HL-60 (cell line): ENCODE results near the gene USP36.

ENCODE experiments used
- DNase-seq, 2 experiments: peaks; one replicate each; pipeline ENCODE4 v3.0.0-alpha.2; 2010 to 2020; ENCODE audit warnings: low read depth in 1 of 2, low spot score in 1 of 2
- H3K27ac ChIP-seq: fragments of 250-450 bp; sonication (Bioruptor Pico); replicated peaks from 2 replicates; pipeline ENCODE4 v1.5.1; 2020; ENCODE audit warnings: mild to moderate bottlenecking, moderate library complexity
- H3K27me3 ChIP-seq: fragments of 250-450 bp; sonication (Bioruptor Pico); 2 replicates; pipeline ENCODE4 v1.5.1; 2021; ENCODE audit warnings: mild to moderate bottlenecking, moderate library complexity; ENCODE audit not compliant: insufficient read depth, poor library complexity, severe bottlenecking
- H3K4me3 ChIP-seq: replicated peaks from 2 replicates; pipeline ENCODE4 v1.5.1; 2011; ENCODE audit warnings: mild to moderate bottlenecking, control low read depth, low read length; ENCODE audit not compliant: insufficient read depth
- GABPA ChIP-seq: IDR thresholded peaks from 2 replicates; pipeline ENCODE4 v1.6.1; 2012; ENCODE audit warnings: low read depth
- POLR2AphosphoS5 ChIP-seq: IDR thresholded peaks from 2 replicates; pipeline ENCODE4 v1.6.1; 2012; ENCODE audit warnings: low read depth
- TF ChIP-seq, protein P1 (sequence below): IDR thresholded peaks from one replicate; pipeline ENCODE4 v1.5.1; 2011; ENCODE audit warnings: low read length, control low read depth, inconsistent platforms; ENCODE audit not compliant: insufficient read depth
- TF ChIP-seq, protein P2 (sequence below): IDR thresholded peaks from 2 replicates; pipeline ENCODE4 v1.6.1; 2012; ENCODE audit warnings: low read depth; ENCODE audit not compliant: insufficient replicate concordance

The USP36 gene

GRCh38 chr17:78842881-78843565 lies 2.4 kb upstream of the USP36 start:
- Histone ChIP-seq H3K27me3 (no peaks in the 10 kb centered on the region), H3K27ac (no peak overlapping the region), H3K4me3 (no peak overlapping the region)
- DNase-seq: peak in 1 of 2 experiments; percentile 70
- no peak for TF ChIP-seq POLR2AphosphoS5
- TF ChIP-seq, protein P1, sequence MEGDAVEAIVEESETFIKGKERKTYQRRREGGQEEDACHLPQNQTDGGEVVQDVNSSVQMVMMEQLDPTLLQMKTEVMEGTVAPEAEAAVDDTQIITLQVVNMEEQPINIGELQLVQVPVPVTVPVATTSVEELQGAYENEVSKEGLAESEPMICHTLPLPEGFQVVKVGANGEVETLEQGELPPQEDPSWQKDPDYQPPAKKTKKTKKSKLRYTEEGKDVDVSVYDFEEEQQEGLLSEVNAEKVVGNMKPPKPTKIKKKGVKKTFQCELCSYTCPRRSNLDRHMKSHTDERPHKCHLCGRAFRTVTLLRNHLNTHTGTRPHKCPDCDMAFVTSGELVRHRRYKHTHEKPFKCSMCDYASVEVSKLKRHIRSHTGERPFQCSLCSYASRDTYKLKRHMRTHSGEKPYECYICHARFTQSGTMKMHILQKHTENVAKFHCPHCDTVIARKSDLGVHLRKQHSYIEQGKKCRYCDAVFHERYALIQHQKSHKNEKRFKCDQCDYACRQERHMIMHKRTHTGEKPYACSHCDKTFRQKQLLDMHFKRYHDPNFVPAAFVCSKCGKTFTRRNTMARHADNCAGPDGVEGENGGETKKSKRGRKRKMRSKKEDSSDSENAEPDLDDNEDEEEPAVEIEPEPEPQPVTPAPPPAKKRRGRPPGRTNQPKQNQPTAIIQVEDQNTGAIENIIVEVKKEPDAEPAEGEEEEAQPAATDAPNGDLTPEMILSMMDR: peak; percentile 98
- no peak for TF ChIP-seq GABPA
- TF ChIP-seq, protein P2, sequence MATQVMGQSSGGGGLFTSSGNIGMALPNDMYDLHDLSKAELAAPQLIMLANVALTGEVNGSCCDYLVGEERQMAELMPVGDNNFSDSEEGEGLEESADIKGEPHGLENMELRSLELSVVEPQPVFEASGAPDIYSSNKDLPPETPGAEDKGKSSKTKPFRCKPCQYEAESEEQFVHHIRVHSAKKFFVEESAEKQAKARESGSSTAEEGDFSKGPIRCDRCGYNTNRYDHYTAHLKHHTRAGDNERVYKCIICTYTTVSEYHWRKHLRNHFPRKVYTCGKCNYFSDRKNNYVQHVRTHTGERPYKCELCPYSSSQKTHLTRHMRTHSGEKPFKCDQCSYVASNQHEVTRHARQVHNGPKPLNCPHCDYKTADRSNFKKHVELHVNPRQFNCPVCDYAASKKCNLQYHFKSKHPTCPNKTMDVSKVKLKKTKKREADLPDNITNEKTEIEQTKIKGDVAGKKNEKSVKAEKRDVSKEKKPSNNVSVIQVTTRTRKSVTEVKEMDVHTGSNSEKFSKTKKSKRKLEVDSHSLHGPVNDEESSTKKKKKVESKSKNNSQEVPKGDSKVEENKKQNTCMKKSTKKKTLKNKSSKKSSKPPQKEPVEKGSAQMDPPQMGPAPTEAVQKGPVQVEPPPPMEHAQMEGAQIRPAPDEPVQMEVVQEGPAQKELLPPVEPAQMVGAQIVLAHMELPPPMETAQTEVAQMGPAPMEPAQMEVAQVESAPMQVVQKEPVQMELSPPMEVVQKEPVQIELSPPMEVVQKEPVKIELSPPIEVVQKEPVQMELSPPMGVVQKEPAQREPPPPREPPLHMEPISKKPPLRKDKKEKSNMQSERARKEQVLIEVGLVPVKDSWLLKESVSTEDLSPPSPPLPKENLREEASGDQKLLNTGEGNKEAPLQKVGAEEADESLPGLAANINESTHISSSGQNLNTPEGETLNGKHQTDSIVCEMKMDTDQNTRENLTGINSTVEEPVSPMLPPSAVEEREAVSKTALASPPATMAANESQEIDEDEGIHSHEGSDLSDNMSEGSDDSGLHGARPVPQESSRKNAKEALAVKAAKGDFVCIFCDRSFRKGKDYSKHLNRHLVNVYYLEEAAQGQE: no peak

DNA sequence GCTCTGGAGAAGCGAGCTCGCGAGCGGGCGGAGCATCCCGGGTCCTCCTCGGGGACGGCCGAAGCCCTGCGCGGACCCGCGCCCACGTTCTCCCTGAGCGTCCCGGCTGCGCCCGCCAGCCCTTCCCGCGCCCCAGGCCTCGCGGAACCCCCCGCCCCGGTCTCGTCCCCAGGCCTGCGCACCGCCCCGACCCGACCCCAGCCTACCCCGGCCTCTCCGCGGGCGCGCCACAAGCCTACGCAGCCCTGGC lies 159 bp downstream of the USP36 start:
- no peak for DNase-seq
- Histone ChIP-seq H3K27me3 (no peaks in the 10 kb centered on the region), H3K27ac (peak overlapping the region; percentile 93), H3K4me3 (peak overlapping the region; percentile 93)
- TF ChIP-seq, protein P2: no peak
- TF ChIP-seq, protein P1: no peak

- Histone ChIP-seq H3K4me3 (peak overlapping the region; percentile 93), H3K27ac (peak overlapping the region; percentile 93), H3K27me3 (no peaks in the 10 kb centered on the region)
- TF ChIP-seq, protein P1: no peak
- TF ChIP-seq, protein P2: no peak
- peak; percentile 38; the same call in 1 of the 2 replicates for TF ChIP-seq POLR2AphosphoS5
- DNase-seq: peak in 1 of 2 experiments; percentile 29
Observed at GRCh38 chr17:78839762-78840529, 668 bp downstream of the USP36 start.
